GM12865 (cell line): Measurements from ENCODE around the gene SPPL3.

Source experiments
- DNase-seq: peaks from one replicate; pipeline ENCODE4 v3.0.0; 2010; ENCODE audit warnings: low read depth
- H3K4me3 ChIP-seq: 2 replicates; pipeline ENCODE4 v1.5.1; 2011; ENCODE audit warnings: mild to moderate bottlenecking, low read depth, low read length, control low read depth
- TF ChIP-seq, protein P1 (sequence below): IDR thresholded peaks from 2 replicates; pipeline ENCODE4 v1.5.1; 2011; ENCODE audit warnings: low read length, control low read depth, low read depth, inconsistent platforms; ENCODE audit not compliant: insufficient read depth; ENCODE audit errors: missing control alignments

The SPPL3 gene

GRCh38 chr12:120932058-120932457 lies 27.9 kb upstream of the SPPL3 start:
- TF ChIP-seq, protein P1, sequence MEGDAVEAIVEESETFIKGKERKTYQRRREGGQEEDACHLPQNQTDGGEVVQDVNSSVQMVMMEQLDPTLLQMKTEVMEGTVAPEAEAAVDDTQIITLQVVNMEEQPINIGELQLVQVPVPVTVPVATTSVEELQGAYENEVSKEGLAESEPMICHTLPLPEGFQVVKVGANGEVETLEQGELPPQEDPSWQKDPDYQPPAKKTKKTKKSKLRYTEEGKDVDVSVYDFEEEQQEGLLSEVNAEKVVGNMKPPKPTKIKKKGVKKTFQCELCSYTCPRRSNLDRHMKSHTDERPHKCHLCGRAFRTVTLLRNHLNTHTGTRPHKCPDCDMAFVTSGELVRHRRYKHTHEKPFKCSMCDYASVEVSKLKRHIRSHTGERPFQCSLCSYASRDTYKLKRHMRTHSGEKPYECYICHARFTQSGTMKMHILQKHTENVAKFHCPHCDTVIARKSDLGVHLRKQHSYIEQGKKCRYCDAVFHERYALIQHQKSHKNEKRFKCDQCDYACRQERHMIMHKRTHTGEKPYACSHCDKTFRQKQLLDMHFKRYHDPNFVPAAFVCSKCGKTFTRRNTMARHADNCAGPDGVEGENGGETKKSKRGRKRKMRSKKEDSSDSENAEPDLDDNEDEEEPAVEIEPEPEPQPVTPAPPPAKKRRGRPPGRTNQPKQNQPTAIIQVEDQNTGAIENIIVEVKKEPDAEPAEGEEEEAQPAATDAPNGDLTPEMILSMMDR = no peak
- no peak for DNase-seq
- no peak overlapping the region for H3K4me3 ChIP-seq

GRCh38 chr12:120930032-120930431 lies 25.9 kb upstream of the SPPL3 start:
- H3K4me3 ChIP-seq = no peak overlapping the region
- TF ChIP-seq, protein P1 = no peak
- DNase-seq = no peak

DNA sequence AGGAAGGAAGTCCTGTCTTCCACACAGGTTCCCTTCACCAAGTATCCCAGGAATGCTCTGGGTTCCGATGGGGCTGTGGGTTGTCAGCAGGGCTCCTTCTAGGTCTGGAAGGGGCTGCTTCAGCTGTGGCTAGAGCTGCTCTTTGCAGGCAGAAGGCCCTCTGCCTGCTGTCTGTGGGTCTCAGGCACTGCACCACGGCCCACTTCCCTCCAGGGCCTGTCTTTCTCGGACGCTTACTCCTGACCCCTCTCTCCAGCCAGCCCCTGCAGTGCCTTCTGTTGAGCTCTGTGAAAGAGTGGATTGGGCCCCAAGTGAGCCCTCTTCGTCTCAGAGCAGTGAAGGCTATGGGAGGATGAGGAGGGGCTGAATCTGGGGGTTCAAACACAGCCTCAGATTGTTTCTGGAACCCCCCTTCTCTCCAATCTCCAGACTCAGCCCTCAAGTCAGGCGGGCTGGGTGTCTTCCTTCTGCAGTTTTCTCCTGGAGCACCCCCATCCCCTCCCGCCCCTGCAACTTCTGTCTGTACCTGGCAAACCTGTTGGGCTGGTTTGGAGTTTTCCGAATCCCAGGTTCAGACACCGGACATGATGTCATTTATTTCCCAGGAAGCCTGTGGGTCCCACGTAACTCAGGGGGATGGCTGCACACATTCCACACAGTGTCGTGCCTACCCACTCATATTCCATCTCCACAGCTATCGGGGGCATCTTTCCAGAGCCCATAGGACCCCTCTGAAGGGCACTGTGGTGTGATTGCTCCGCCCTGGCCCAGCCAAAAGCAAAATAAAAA lies 24.9 kb upstream of the SPPL3 start:
- no peak overlapping the region for H3K4me3 ChIP-seq
- no peak for DNase-seq
- TF ChIP-seq, protein P1 = no peak

GRCh38 chr12:120925740-120926563 lies 21.8 kb upstream of the SPPL3 start:
- DNase-seq = no peak
- TF ChIP-seq, protein P1 = no peak

GRCh38 chr12:120922279-120922678 lies 18.1 kb upstream of the SPPL3 start:
- no peak overlapping the region for H3K4me3 ChIP-seq
- TF ChIP-seq, protein P1 = no peak
- DNase-seq = no peak

More at GRCh38 chr12:120925740-120926563, 21.8 kb upstream of the SPPL3 start:
- H3K4me3 ChIP-seq = no peak overlapping the region

DNA sequence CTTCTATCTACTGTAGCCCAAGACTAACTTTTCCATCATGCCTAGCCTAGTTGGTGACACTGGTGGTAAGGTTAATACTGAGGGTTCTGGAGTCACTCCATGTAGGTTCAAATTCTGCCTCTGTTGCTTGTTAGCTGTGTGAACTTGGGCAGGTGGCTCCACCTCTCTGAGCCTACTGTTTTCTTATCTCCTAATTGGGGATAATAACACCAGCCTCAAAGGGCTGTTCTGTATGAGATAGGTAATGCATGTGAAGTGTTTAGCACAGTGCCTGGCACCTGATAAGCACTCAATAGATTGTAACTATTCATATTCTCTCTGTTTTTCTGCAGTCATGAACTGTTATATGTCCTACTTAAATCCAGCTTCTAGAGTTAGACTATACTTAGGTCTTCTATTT lies 17.5 kb upstream of the SPPL3 start:
- DNase-seq = no peak
- no peak overlapping the region for H3K4me3 ChIP-seq
- TF ChIP-seq, protein P1 = no peak
